Smooth muscle cell of trachea (primary cell): ENCODE measurements around the gene SLC35F1. TPM values are rescaled to one million over a fixed set of nuclear protein-coding genes. Genes with fewer than 3 reads are reported as not detected.

Source experiments
- total RNA-seq: library from RNA; depleted of rRNA; stranded (reverse); fragments of >200 nt; gene quantifications from 2 replicates; pipeline ENCODE4 v1.2.1, GENCODE V29; 2014

The SLC35F1 gene
- under 0.01 TPM in 1 of 2 replicates, not detected in the other for total RNA-seq

DNA sequence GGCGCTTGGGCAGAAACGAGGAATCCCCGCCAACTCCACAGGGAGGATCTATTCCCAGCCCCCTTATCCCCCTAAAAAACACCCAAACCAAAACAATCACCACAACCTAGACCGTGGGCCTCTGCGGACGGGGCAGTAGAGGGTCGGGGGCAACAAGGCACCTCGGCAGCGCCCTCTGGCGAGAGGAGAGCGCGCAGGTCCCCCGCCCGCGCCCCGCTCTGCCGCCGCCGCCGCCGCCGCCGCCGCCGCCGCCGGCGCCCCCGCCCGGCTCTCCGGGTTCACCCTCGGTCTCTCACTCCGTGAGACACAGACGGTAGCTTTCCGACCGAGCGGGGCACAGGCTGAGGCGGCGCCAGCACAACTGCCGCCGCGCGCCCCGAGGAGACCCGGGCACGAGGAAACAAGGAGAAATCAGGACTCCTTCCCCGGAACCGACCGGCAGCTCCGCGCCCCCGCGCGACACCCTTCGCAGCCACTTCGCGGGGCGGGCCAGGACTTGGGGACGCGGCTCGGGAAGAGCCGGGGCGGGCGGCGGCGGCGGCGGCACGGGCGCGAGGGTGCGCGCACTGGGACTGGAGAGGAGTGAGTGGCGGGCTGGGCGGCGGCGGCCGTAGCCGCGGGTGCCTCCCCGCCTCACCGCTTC lies at the start of gene SLC35F1:
SLC35F1 (plus strand) TSS at position 307 of the 643 bp plus-strand sequence.

Other genes with a start within 250 kb of the SLC35F1 start
- 12.1 and 22.8 TPM in 2 replicates for gene NUS1, start 231.8 kb upstream of the SLC35F1 start, total RNA-seq